Neural progenitor cell (in vitro differentiated cells): ENCODE results near the gene KRI1. TPM values are rescaled to one million over a fixed set of nuclear protein-coding genes. Genes with fewer than 3 reads are reported as not detected.

ENCODE experiments used
- DNase-seq: peaks from one replicate; pipeline ENCODE4 v3.0.0-alpha.2; 2016; ENCODE audit warnings: low spot score
- H2AFZ ChIP-seq: fragments of 200-600 bp; sonication (generic); replicated peaks from 2 replicates; pipeline ENCODE4 v1.6.1; 2016; ENCODE audit warnings: antibody characterized with exemption
- H3F3A ChIP-seq: fragments of 200-600 bp; sonication (generic); 2 replicates; pipeline ENCODE4 v1.6.1; 2016; ENCODE audit warnings: antibody characterized with exemption, low read depth
- H3K27ac ChIP-seq: fragments of 200-600 bp; sonication (generic); 2 replicates; pipeline ENCODE4 v1.5.1; 2016; ENCODE audit warnings: mild to moderate bottlenecking
- H3K27me3 ChIP-seq: fragments of 200-600 bp; sonication (generic); 2 replicates; pipeline ENCODE4 v1.6.1; 2016; ENCODE audit warnings: mild to moderate bottlenecking, moderate library complexity
- H3K36me3 ChIP-seq: fragments of 200-600 bp; sonication (generic); 2 replicates; pipeline ENCODE4 v1.5.1; 2016
- H3K4me1 ChIP-seq: fragments of 200-600 bp; sonication (generic); 2 replicates; pipeline ENCODE4 v1.6.1; 2016; ENCODE audit warnings: mixed run types
- H3K4me2 ChIP-seq: fragments of 200-600 bp; sonication (generic); 2 replicates; pipeline ENCODE4 v1.6.1; 2016
- H3K4me3 ChIP-seq: fragments of 200-600 bp; sonication (generic); 2 replicates; pipeline ENCODE4 v1.5.1; 2016
- H3K79me2 ChIP-seq: fragments of 200-600 bp; sonication (generic); 2 replicates; pipeline ENCODE4 v1.6.1; 2016; ENCODE audit warnings: low read depth
- H3K9ac ChIP-seq: fragments of 200-600 bp; sonication (generic); 2 replicates; pipeline ENCODE4 v1.6.1; 2016
- H3K9me3 ChIP-seq: fragments of 200-600 bp; sonication (generic); 2 replicates; pipeline ENCODE4 v1.5.1; 2016; ENCODE audit warnings: low read depth
- H4K20me1 ChIP-seq: fragments of 200-600 bp; sonication (generic); 2 replicates; pipeline ENCODE4 v1.6.1; 2016; ENCODE audit warnings: low read depth
- H3K27ac Mint-ChIP-seq: 3 replicates; pipeline ENCODE4 v1.8.0; 2021; ENCODE audit warnings: mixed read lengths
- H3K27me3 Mint-ChIP-seq: 2 replicates; pipeline ENCODE4 v1.8.0; 2022; ENCODE audit warnings: low read depth, mild to moderate bottlenecking, inconsistent platforms, moderate library complexity, mixed read lengths; ENCODE audit not compliant: insufficient read depth
- H3K36me3 Mint-ChIP-seq: 3 replicates; pipeline ENCODE4 v1.8.0; 2021; ENCODE audit warnings: mixed read lengths
- H3K4me1 Mint-ChIP-seq: 3 replicates; pipeline ENCODE4 v1.8.0; 2021; ENCODE audit warnings: mixed read lengths
- H3K4me3 Mint-ChIP-seq: 3 replicates; pipeline ENCODE4 v1.8.0; 2021; ENCODE audit warnings: mild to moderate bottlenecking, moderate library complexity, mixed read lengths
- H3K9me3 Mint-ChIP-seq: 3 replicates; pipeline ENCODE4 v1.8.0; 2020; ENCODE audit warnings: mixed read lengths
- CTCF ChIP-seq: fragments of 200-600 bp; sonication (generic); IDR thresholded peaks from 2 replicates; pipeline ENCODE4 v1.5.1; 2017; ENCODE audit warnings: antibody characterized with exemption, mild to moderate bottlenecking
- EZH2 ChIP-seq: fragments of 200-600 bp; sonication (generic); IDR thresholded peaks from 2 replicates; pipeline ENCODE4 v1.6.1; 2017; ENCODE audit warnings: antibody characterized with exemption, mild to moderate bottlenecking, moderate library complexity
- EZH2phosphoT487 ChIP-seq: fragments of 200-600 bp; sonication (generic); IDR thresholded peaks from 2 replicates; pipeline ENCODE4 v1.6.1; 2017; ENCODE audit warnings: antibody characterized with exemption
- total RNA-seq: library from RNA; depleted of rRNA; stranded (reverse); fragments of >200 nt; gene quantifications from 2 replicates; pipeline ENCODE4 v1.2.3, GENCODE V29; 2015; ENCODE audit warnings: low replicate concordance

KRI1 gene
- 16.4 and 27.4 TPM in 2 replicates for total RNA-seq

GRCh38 chr19:10565567-10566407, at the start of gene KRI1:
KRI1 (minus strand) TSS chr19:10566010; CDS start chr19:10565999, 11 bp downstream.
- no peaks in the 10 kb centered on the region for H3K36me3 ChIP-seq
- peaks cover 23% of the 10 kb centered on the region for H3K27me3 ChIP-seq
- H3K79me2 ChIP-seq: peaks cover 26% of the 10 kb centered on the region
- H3K36me3 Mint-ChIP-seq: peaks cover 2% of the 10 kb centered on the region
- no peaks in the 10 kb centered on the region for H3K9me3 ChIP-seq
- H2AFZ ChIP-seq: peak within 1 kb of the TSS; percentile 7
- H3K9ac ChIP-seq: peak within 1 kb of the TSS; percentile 42
- H3K27me3 Mint-ChIP-seq: peaks cover 5% of the 10 kb centered on the region
- peaks cover 48% of the 10 kb centered on the region for H3F3A ChIP-seq
- H3K4me2 ChIP-seq: peak within 1 kb of the TSS; percentile 96
- no peaks in the 10 kb centered on the region for H3K9me3 Mint-ChIP-seq
- peaks cover 40% of the 10 kb centered on the region for H3K4me1 Mint-ChIP-seq
- TF ChIP-seq EZH2 (no peak), CTCF (peak; percentile 35), EZH2phosphoT487 (no peak)
- H3K27ac Mint-ChIP-seq: peak within 1 kb of the TSS; percentile 94
- H3K4me1 ChIP-seq: peaks cover 12% of the 10 kb centered on the region
- H3K27ac ChIP-seq: no peak within 1 kb of the TSS
- peak within 1 kb of the TSS; percentile 97 for H3K4me3 Mint-ChIP-seq
- peak within 1 kb of the TSS; percentile 88 for H3K4me3 ChIP-seq
- peak; percentile 99 for DNase-seq
- H4K20me1 ChIP-seq: peaks cover 15% of the 10 kb centered on the region

- Histone ChIP-seq H4K20me1 (peaks cover 21% of the 10 kb centered on the region), H3K9me3 (no peaks in the 10 kb centered on the region), H3K79me2 (peaks cover 89% of the 10 kb centered on the region), H3K9ac (no peak overlapping the region), H3K27ac (no peak overlapping the region), H3K27me3 (no peaks in the 10 kb centered on the region), H3K4me1 (no peaks in the 10 kb centered on the region), H3K36me3 (no peaks in the 10 kb centered on the region), H3K4me2 (no peak overlapping the region), H3F3A (no peaks in the 10 kb centered on the region), H2AFZ (no peak overlapping the region), H3K4me3 (no peak overlapping the region)
- H3K4me1 Mint-ChIP-seq: peaks cover 3% of the 10 kb centered on the region
- H3K4me3 Mint-ChIP-seq: no peak overlapping the region
- H3K27ac Mint-ChIP-seq: no peak overlapping the region
- TF ChIP-seq EZH2phosphoT487: no peak
- no peak for TF ChIP-seq EZH2
- TF ChIP-seq CTCF: no peak
- H3K9me3 Mint-ChIP-seq: no peaks in the 10 kb centered on the region
- peaks cover 5% of the 10 kb centered on the region for H3K36me3 Mint-ChIP-seq
- peaks cover 3% of the 10 kb centered on the region for H3K27me3 Mint-ChIP-seq
- no peak for DNase-seq
Measured at GRCh38 chr19:10612499-10613119, 46.8 kb upstream of the KRI1 start.

GRCh38 chr19:10611907-10612306, 46.1 kb upstream of the KRI1 start:
- Histone ChIP-seq H3K4me2 (no peak overlapping the region), H3K79me2 (peaks cover 86% of the 10 kb centered on the region), H3K4me1 (no peaks in the 10 kb centered on the region), H3K9ac (no peak overlapping the region), H3K27me3 (no peaks in the 10 kb centered on the region), H3K9me3 (no peaks in the 10 kb centered on the region), H3F3A (no peaks in the 10 kb centered on the region), H3K27ac (no peak overlapping the region), H4K20me1 (peaks cover 26% of the 10 kb centered on the region), H3K4me3 (no peak overlapping the region), H3K36me3 (no peaks in the 10 kb centered on the region), H2AFZ (no peak overlapping the region)
- H3K27me3 Mint-ChIP-seq: no peaks in the 10 kb centered on the region
- peaks cover 8% of the 10 kb centered on the region for H3K36me3 Mint-ChIP-seq
- H3K27ac Mint-ChIP-seq: no peak overlapping the region
- H3K4me3 Mint-ChIP-seq: no peak overlapping the region
- H3K9me3 Mint-ChIP-seq: no peaks in the 10 kb centered on the region
- TF ChIP-seq CTCF (no peak), EZH2phosphoT487 (no peak), EZH2 (no peak)
- DNase-seq: no peak
- H3K4me1 Mint-ChIP-seq: no peaks in the 10 kb centered on the region
